GM12878 (cell line): ENCODE data around the gene PHYKPL.

Experiments
- BCL11A ChIP-seq: IDR thresholded peaks from 2 replicates; pipeline ENCODE4 v1.6.1; 2011; ENCODE audit warnings: low read depth, low read length
- BHLHE40 ChIP-seq, 2 experiments: fragments of 450-650 bp in 1 of 2; IDR thresholded peaks; 2 replicates each; pipeline ENCODE4 v1.6.1; 2011 to 2017; ENCODE audit warnings: low read depth in 2 of 2, borderline replicate concordance in 1 of 2, improper control_type of control experiment in 1 of 2, low read length in 1 of 2, mild to moderate bottlenecking in 1 of 2
- BRCA1 ChIP-seq: IDR thresholded peaks from 2 replicates; pipeline ENCODE4 v1.6.1; 2011; ENCODE audit warnings: low read depth, low read length, improper control_type of control experiment
- CHD4 ChIP-seq: fragments of 200-600 bp; sonication (generic); IDR thresholded peaks from 2 replicates; pipeline ENCODE4 v1.6.1; 2016; ENCODE audit warnings: mild to moderate bottlenecking
- CTCF ChIP-seq, 3 experiments: IDR thresholded peaks in 2 of 3; conservative IDR thresholded peaks in 1 of 3; 2 replicates each; pipeline ENCODE4 v1.5.1; 2011; ENCODE audit warnings: low read depth in 3 of 3, low read length in 3 of 3, mild to moderate bottlenecking in 3 of 3, control low read depth in 2 of 3, moderate library complexity in 2 of 3, inconsistent platforms in 1 of 3, mixed read lengths in 1 of 3; ENCODE audit not compliant: control insufficient read depth in 2 of 3, insufficient read depth in 1 of 3; ENCODE audit errors: extremely low read depth in 1 of 3
- KAT2A ChIP-seq: conservative IDR thresholded peaks from 2 replicates; pipeline ENCODE4 v1.6.1; 2011; ENCODE audit warnings: low read depth, low read length; ENCODE audit not compliant: control insufficient read depth
- MEF2A ChIP-seq: IDR thresholded peaks from 2 replicates; pipeline ENCODE4 v1.6.1; 2011; ENCODE audit warnings: low read depth, mild to moderate bottlenecking, low read length, moderate library complexity; ENCODE audit not compliant: insufficient read depth
- MTA3 ChIP-seq: IDR thresholded peaks from 2 replicates; pipeline ENCODE4 v1.6.1; 2012; ENCODE audit warnings: low read length, inconsistent platforms, borderline replicate concordance
- NFXL1 ChIP-seq: fragments of 450-650 bp; IDR thresholded peaks from 2 replicates; pipeline ENCODE4 v1.6.1; 2017; ENCODE audit warnings: antibody characterized with exemption, mild to moderate bottlenecking, borderline replicate concordance
- POLR2A ChIP-seq: IDR thresholded peaks from 2 replicates; pipeline ENCODE4 v1.6.1; 2011; ENCODE audit warnings: low read depth, mild to moderate bottlenecking, low read length
- POLR2AphosphoS2 ChIP-seq: IDR thresholded peaks from 2 replicates; pipeline ENCODE4 v1.6.1; 2011; ENCODE audit warnings: low read depth, mild to moderate bottlenecking, low read length, improper control_type of control experiment, moderate library complexity
- REST ChIP-seq: IDR thresholded peaks from 2 replicates; pipeline ENCODE4 v1.6.1; 2012; ENCODE audit warnings: mild to moderate bottlenecking, low read depth, low read length
- ZNF217 ChIP-seq: fragments of 450-650 bp; IDR thresholded peaks from 2 replicates; pipeline ENCODE4 v1.6.1; 2017; ENCODE audit warnings: antibody characterized with exemption, mild to moderate bottlenecking
- ZNF24 ChIP-seq: fragments of 450-650 bp; IDR thresholded peaks from 2 replicates; pipeline ENCODE4 v1.6.1; 2017; ENCODE audit warnings: antibody characterized with exemption, mild to moderate bottlenecking

GRCh38 chr5:178170455-178170854 is 62.1 kb downstream of the PHYKPL start:
- no peak for TF ChIP-seq KAT2A
- no peak for TF ChIP-seq ZNF217
- no peak for TF ChIP-seq MEF2A
- TF ChIP-seq POLR2AphosphoS2, result no peak
- TF ChIP-seq CTCF (IDR thresholded peaks at IDR 0.05 in 2 of 3, conservative IDR thresholded peaks at IDR 0.05 in 1 of 3; ENCODE audit: control insufficient read depth in 2 of 3, extremely low read depth in 1 of 3, insufficient read depth in 1 of 3, low read depth in 3 of 3, low read length in 3 of 3), result no peak
- no peak for TF ChIP-seq CHD4
- TF ChIP-seq NFXL1, result no peak
- no peak for TF ChIP-seq POLR2A
- TF ChIP-seq MTA3, result no peak
- TF ChIP-seq BHLHE40 (IDR thresholded peaks at IDR 0.05; ENCODE audit: borderline replicate concordance in 1 of 2, low read depth in 2 of 2, low read length in 1 of 2), result no peak
- TF ChIP-seq BRCA1, result no peak
- no peak for TF ChIP-seq ZNF24
- TF ChIP-seq REST, result no peak
- no peak for TF ChIP-seq BCL11A
